NCI-H128 (cell line): ENCODE measurements around the gene CPNE4.
"Not testable (repeated sequence)": the region's sequence is repeated elsewhere in the genome, so short reads cannot be mapped to it uniquely, and the experiment has no call there.

Experiments used
- DNase-seq: peaks from one replicate; lab custom pipeline; 2025; ENCODE audit not compliant: unreplicated experiment; lab: John Stamatoyannopoulos, UW

Gene CPNE4

DNA sequence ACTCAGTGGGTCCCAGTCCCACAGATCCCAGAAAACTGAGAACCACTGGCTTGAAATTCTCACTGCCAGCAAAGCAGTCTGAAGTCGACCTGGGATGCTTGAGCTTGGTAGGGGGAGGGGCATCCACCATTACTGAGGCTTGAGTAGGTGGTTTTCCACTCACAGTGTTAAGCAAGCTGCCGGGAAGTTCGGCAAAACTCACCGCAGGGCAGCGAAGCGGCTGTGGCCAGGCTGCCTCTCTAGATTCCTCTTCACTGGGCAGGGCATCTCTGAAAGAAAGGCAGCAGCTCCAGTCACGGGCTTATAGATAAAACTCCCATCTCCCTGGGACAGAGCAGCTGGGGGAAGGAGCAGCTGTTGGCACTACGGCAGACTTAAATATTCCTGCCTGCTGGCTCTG lies 71.4 kb downstream of the CPNE4 start:
- DNase-seq = not testable (repeated sequence)

DNA sequence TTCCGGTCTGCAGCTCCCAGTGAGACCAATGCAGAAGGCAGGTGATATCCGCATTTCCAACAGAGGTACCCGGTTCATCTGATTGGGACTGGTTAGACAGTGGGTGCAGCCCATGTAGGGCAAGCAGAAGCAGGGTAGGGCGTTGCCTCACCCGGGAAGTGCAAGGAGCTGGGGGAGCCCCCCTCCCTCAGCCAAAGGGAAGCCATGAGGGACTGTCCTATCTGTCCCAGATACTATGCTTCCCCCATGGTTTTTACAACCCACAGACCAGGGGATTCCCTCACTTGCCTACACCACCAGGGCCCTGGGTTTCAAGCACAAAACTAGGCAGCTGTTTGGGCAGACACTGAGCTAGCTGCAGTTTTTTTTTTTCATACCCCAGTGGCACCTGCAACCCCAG lies 71.8 kb downstream of the CPNE4 start:
- no peak for DNase-seq

DNA sequence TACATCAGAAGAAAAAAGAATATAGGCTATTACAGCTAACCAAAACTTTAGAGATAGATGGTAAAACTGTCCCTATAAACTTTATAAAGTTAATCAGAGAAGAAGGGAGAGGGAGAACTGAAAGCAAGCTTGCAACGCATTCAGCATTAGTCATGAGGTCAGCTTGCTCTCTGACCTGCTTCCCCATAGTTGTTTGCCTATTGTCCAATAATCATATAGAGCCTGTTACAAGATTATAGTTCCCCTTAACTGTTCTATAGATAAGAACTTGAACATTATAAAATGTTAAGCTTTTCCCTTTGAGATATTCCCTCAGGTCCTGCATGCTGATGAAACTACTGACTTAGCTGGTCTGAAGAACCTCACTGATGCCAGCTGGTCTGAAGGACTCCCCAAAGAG lies 74.5 kb downstream of the CPNE4 start:
- DNase-seq = no peak

DNA sequence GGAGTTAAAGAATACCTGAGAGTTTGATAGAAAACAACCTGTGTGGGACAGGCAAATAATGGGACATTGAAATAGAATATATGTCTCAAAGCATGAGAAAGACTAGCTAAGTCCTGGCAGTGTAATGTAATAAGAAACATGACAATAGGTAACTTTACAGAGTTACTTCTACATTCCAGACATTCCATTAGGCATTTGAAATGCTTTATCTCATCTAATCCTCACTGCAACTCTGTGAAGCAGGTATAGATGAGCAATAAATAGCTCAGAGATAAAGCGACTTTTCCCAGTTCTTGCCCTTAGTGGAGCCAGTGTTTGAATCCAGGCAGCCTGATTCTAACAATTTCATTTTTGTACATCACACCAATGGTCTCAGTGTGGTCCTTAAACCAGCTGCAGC lies 76.8 kb downstream of the CPNE4 start:
- DNase-seq = no peak

DNA sequence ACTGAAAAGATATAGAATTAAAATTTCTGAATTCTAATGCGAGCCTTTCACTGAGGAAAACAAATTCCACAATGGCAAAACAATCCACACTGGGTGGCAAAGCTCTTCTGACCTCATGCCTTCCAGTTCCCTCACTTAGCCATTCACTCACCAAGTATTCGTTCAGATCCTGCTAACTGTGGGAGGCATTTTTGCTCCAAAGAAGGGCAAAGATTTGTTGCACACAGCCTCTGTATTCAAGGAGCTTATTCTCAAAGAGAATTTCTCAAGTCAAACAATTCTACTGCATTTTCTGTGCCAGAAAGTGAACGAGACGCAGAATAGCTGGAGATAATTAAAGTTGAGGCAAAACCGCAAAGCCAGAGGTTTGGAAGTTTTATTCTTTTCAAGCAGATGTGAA lies 77.3 kb downstream of the CPNE4 start:
- DNase-seq = no peak

DNA sequence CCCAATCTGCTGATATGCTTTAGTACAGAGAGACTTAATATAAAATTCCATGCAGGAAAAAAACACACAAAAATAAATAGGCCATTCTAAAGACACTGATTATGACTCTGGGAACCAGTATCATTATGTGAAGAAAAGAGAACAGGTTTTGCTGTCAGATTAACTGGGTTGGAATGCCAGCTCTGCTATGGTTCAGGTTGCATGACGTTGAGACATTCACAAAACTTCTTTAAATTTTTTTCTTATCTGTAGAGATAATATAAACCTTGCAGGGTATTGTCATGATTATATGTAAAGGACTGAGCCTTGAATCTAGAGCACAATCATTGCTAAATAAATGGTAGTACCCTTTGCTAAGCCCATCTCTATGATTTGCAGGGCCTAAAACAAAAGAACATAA lies 86.0 kb downstream of the CPNE4 start:
- no peak for DNase-seq

DNA sequence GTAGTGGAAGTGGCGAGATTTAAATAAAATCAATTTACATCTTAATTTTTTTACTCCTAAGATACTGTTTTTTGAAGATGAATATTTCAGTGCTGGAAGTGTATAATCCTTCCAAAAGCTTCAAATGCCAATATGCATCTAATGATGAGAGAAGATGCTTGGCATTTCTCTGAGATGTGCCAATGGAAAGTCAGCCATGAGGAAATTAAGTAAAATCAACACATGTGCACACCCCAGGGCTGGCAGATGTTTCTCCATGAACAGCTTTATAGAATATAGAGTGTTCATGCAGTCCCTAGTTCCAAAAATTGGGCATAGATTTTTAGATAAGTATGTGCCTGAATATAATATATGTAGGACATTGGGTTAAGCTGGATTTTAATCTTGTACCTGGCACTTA lies 90.1 kb downstream of the CPNE4 start:
- DNase-seq = no peak

DNA sequence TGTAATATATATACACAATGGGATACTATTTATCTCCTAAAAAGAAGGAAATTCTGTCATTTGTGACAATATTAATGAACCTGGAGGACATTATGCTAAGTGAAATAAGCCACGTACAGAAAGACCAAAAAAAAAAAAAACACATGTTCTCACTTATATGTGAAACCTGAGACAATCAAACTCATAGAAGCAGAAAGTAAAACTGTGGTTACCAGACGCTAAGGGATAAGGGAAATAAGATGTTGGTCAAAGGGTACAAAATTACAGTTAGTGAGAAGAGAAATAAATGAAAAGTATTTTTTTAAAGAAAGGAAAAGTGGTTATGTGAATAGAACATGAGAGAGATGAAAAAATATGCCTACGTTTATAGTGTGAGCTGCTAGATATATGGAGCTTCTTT lies 101.1 kb downstream of the CPNE4 start:
- DNase-seq = no peak

DNA sequence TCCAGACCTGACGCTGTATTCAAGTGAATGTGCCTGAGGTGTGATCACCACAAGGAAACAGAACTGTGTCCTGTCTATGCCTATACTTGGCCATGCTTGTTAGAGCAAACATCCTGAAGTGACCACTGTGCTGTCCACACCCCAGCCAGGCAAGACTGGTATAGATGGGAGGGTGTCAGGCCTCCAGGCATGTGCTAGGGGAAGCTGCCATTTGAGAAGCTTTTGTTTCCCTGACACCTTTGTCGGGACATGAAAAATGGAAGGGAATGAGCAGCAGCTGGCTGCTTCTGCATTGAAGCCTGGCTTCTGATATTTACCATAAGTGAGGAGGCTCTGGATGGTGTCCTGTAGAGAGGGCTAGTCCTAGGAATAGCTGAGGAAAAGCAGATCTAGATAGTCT lies 106.2 kb downstream of the CPNE4 start:
- no peak for DNase-seq

DNA sequence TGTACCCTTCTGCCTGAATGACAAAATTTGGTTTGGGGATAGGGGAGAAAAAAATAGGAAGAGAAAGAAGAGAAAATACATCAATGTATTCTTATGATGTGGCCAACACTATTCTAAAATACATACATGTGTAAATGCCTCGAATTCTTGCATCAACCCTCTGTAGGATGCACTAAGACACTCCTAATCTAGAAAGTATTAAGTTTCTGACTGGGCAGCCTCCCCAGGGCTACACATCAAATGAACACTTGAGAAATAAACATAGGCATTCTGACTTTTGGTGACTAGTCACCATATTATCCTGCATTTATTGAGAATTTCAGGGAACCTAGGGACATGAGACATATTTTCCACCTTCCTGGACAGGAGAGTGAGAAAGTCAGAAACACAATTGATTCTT lies 109.2 kb downstream of the CPNE4 start:
- no peak for DNase-seq

DNA sequence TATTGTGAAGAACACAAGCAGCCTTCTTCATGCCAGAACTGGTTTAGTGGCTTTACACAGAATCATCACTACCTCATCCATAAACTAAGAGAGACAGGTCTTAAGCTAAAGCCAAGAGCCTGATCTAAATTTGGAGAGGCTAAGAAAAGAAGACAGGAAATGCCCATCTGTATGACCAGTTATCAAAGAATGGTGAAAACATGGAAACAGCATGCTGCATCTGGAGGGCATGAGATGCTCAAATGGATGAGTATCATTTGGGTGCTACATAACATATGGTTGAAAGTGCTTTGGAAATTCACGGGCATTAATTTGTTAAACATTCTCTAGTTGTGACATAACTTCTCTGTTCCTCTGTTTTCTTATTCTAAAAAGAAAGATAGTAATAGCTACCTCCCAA lies 112.5 kb downstream of the CPNE4 start:
- no peak for DNase-seq

DNA sequence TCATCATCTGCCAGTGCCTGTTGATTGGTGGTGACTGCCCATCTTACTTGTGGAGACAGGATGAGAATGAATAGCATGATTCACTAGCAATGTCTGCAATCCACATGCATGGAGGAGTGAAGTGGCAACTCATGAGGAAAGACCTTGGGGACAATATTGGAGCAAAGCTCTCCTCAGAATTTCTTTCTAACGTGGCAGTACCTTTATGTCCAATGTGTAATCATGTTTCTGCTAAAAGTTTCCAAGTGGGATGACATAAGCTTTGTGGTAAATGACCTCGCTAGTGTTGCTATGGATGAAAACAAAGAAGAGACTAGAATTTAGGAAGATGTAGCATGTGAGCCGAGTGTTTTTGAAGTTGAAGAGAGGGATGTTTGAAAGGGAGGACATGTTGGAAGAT lies 117.8 kb downstream of the CPNE4 start:
- no peak for DNase-seq

DNA sequence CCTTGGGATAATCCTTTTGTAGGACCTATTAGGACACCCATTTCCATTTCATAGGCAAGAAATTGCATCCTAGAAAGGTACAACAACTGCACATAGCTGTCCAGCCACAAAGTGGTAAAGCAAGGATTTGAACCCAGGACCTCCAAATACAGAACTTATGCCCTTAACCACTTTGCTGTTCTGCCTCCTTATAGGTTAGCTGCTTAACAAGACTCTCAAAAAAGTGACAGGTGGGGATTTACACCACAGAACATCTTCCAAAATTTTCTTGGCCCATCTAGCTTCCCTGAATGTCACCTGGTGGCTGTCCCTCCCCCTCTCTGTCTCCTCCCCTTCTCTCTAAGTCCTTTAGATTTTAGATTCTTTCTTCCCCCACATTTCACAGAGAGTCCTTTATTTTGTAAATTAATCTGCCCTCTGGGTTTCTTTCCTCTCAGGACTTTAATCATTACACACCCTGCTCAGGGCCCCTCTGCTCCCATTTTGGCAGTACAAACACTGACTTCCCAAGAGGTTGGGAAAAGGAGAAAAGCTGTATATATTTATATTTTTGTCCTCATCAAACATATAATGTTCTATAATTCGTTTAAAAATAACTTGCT lies 120.6 kb downstream of the CPNE4 start:
- DNase-seq = no peak

DNA sequence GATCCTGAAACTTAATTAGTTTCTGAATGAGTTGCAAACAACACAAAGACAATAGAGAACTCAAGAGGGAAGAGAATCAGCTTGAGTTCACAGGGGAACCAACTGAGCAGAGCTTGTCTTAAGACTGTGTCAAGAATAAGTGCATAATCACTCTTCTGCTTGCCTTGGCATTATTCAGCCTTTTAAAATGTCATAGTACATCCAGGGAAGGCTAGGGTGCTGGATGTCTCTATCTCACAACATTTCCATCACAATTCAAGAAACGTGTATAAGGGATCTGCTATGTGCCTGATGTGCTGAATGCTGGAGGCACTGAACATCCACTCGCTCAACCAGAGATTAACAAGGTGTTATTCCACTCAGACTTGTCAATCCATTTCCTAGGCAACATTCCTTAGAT lies 122.6 kb downstream of the CPNE4 start:
- DNase-seq = no peak

DNA sequence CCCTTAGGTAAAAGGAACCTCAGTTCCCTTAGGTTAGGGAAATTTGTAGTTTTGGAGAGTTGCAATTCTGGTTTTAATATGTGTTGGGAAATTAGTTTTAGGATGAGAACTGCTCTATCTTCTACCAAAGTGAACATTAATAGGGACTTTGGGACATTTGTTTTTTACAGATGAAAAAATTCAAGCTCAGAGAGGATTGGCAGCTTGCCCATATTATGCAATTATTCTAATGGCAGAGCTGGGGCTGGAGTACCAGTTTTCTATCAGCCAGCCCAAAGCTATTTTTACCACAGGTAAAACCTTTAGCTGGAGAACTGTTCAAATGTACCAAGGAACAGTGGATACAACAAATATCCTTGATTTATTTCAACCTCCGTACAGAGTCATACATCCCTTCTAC lies 127.0 kb downstream of the CPNE4 start:
- DNase-seq = no peak

DNA sequence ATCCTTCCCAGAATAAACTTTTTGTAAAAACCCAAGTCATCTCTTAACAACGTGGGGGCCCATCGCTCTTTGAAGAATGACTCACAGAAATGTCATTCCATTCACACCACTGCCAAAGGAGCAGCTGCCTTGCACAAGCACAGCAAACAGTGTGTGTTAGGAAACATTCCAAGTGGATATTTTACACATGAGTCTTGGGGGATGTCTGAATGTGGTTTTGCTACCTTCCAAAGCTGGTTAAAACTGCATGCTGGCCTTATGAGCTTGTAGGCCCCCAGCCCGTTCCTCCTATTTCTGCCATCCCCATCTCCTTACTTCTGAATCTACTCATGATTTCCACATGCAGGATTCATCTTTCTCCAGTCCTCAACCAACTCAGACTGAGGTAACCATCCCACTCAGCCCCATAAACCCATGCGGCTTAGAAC lies 130.8 kb downstream of the CPNE4 start:
- DNase-seq = no peak

DNA sequence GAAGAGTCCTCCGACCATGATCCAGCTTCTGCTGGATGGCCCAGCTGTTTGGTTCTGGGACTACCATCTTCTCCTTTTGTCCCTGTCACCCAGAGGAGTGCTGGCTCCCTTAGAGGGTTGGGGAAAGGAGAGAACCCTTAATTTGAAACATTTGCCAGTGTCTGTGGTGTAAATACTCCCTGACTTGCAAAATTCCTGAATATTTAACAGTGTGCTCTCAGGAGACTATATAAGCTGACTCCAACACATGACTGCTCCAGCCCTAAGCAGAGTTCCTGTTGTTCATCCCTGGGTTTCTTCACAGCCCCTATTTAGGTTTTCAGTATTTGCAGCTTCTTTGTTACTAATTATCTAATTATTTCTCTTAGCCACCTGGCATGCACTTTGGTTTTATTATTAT lies 133.1 kb downstream of the CPNE4 start:
- DNase-seq = no peak

DNA sequence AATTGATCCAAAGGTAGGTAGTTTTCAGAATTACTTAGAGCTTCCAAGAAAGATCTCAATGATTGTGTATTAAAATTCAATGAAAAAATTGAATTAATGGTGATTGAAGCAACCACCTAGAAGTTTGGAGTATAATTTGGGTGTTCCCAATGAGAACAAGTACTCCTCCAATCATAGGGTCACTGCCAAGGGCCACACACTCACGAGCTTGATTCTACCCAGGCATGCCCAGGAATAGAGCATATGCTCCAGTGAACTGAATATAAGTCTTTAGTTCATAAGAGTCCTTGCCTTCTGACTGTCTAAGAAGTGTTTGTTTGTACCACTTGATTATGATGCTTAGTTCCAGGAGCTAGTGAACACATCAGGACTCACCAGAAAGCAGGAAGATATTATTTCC lies 133.9 kb downstream of the CPNE4 start:
- no peak for DNase-seq

DNA sequence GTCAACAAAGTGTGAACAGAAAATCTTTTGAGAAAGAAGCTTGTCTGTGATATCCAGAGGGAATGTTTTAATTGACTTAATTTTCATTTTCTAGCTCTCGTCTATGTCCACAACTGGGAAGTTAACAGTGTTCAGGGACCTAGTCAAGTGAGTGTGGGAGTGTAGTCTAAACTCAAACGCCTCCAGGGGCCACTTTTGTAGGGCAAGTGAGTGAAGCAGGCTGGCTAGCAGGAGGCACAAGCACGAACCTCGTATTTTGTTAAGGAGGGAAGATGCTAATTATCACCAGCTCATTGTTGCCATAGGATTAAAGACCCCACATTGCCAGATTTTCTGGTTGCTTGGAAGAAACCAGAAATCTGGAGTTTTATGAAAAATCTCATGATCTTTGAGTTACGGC lies 135.8 kb downstream of the CPNE4 start:
- no peak for DNase-seq

DNA sequence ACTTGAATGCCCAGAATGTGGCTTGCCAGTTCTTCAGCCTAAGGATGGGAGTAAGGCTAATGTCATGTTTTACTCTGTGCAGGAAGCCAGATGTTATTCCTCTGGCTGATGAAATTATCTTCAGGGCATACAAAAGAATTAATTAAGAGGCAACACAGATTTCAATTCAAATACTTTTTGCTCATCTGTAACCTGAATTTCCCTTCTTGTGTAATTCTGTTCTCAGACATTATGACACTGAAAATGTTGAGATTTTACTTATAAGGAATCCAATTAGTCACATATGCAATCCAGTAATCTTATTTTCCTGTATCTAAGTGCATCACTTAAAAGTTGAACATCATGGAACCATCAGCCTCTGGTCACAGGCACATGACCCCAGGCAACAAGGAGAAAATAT lies 136.5 kb downstream of the CPNE4 start:
- no peak for DNase-seq

DNA sequence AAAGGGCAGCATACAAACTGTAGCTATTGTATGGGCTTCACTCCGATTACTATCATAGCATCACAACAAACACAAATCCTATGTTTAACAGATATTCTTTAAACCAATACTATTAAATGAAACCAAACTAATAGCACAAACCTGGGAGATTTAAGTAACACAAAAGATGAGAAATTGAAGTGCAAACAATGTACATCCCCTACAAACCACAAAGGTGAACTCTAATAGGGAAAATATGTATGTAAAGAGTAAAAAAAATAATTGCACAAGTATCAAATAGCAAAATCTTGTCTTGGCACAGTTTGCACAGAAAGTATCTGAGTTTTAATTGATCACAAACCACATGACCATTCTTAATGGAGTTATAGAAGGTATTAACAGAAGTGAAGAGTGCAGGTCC lies 138.5 kb downstream of the CPNE4 start:
- no peak for DNase-seq

DNA sequence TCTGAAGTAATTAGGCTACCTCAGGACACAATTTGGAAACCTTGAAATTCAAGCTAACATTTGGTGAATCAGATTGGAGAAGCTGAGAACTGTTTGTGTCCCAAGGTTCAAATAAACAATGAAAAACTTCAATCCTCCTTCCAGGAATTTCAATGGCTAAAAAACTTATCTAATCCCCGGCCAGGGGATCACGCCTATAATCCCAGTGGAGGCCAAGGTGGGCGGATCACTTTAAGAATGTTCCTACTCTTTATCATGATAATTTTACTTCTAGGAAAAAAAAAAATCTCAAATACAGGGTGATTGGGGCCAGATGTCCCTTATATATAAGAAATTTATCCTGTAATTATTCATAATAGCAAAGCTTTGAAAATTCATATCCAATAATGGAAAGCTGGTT lies 139.0 kb downstream of the CPNE4 start:
- no peak for DNase-seq

DNA sequence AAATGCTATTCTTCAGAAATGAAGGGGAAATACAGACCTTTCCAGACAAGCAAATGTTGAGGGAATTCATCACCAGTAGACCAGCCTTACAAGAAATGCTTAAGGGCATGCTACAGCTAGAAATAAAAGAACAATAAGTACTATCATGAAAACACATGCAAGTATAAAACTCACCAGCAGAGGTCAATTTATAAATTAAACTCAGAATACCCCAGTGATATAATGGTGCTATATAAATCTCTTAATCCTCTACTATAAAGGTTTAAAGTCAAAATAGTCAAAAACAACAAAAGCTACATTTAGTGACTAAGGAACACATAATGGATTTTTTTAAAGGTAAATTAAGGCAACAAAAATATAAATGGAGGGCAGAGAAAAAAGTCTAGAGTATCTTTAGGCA lies 142.5 kb downstream of the CPNE4 start:
- no peak for DNase-seq

DNA sequence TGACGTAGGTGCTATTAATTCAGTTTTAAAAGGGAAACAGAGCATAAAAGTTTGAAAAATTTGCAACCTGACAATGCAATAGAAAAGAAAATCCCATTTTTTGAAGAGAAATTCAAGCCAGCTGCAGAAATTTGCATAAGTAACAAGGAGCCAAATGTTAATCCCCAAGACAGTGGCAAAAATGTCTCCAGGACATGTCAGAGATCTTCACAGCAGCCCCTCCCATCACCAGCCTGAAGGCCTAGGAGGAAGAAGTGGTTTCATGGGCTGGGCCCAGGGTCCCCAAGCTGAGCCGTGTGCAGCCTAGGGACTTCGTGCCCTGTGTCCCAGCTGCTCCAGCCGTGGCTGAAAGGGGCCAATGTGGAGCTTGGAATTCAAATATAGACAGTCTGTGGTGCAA lies 148.9 kb downstream of the CPNE4 start:
- DNase-seq = not testable (repeated sequence)
